Stimulated activated CD4-positive, alpha-beta T cell treated with anti-CD3 and anti-CD28 coated beads, Interleukin-15, amount 100 ng/mL, for 1 hour (primary cell): Measurements from ENCODE around the gene SRGAP3.

Experiments
- DNase-seq, 2 donors: peaks; one replicate each; pipeline ENCODE4 v3.0.0-alpha.2; 2020; ENCODE audit warnings: low read depth in 1 of 2, low spot score in 1 of 2

The SRGAP3 gene

DNA sequence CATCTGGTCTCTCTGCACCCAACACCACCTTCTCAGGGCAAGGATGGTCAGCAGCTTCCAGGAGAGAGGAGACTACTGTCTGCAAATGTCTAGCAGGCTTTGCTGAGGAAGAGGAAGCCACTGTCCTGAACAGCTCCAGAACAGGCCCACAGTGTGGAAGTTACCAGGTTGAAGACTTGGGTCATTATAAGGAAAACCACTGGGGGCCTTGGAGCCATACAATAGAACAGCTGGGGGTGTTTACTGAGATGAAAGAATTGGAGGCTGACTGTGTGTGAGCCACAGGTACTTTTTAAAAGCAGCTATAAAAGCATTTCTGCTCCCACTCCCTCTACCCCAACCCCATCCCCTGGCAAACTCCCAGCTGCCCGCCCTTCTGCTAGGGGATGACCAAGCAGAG lies 24.2 kb downstream of the SRGAP3 start:
- no peak for DNase-seq

DNA sequence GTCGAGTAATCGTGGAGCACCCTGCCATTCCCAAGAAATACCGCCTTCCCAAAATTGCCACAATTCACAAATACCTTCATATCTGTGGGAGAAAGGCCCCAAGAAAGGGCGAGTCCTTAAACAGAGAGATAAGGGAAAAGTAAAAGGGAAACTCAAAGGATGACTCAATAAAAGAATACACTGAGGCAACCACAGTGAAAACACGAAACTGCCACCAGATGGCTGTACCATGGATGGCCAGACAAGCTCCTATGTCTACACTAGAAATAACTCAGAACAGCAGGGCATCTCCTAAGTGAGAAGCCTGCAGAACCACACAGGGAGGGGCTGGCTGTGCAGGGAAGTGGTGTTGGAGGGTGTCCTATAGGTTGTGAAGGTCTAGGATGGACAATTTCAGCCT lies 25.0 kb downstream of the SRGAP3 start:
- no peak for DNase-seq

DNA sequence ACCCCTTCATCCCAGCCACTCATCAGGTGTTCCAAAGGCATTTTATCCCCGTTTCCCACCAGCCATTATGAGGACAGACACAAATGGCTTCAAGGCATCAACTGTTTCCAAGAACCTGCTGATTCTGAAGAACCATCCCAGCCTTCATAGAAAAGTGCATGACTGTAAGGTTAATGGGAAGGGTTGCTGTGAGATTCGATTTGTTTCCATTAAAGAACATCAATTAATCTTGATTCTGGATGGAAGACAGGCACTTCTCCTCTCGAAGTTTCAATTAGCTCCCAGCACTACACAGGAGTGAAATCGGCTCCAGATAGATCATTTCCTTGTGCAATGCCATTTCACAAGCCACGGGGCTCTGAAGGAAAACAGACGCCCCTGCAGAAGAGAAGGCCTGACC lies 25.8 kb downstream of the SRGAP3 start:
- no peak for DNase-seq

DNA sequence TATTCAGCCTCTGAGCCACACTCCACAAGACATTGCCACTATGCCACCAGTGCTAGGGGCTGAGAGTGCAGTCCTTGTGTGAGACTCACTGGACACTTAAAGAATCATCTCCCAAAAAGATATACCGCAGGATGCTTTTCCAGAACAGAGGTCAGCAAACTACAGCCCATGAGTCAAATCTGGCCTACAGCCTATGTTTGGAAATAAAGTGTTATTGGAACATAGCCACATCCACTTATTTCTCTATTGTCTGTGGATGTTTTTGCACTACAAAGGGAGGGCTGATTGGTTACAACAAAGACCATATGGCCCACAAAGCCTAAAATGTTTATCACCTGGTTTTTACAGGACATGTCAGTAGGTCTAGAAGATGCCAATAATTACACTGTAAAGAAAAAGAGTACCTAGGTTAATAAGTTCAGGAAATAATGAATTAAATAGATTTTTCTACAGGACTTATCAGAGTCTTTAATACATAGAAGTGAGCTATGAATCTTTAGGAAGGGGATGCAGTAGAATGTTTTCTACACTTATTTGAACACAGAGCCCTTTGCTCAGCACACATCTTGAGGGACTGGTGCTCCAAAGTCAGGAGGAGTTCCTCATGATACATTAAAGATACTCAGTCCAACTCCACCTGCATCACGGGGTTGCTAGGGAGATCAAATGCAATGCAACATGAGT lies 26.3 kb downstream of the SRGAP3 start:
- DNase-seq, result no peak

DNA sequence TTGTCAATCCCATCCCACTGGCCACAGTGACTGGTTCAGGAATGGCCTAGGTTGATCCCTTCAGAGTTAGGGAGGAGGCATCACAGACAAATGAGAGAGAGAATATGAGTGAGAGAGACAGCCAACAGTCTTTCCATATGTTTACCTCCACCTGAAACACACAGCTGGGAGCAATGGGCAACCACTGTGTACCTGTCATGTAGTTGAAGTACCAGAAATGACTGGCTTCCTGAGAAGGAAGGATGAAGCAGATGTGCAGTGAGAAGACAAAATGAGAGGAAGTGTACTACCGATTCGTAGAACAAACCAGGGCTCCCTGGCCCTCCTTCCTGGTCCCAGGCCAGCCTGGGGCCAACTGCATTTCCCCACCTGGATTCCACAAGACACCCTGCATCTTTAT lies 27.4 kb downstream of the SRGAP3 start:
- no peak for DNase-seq

DNA sequence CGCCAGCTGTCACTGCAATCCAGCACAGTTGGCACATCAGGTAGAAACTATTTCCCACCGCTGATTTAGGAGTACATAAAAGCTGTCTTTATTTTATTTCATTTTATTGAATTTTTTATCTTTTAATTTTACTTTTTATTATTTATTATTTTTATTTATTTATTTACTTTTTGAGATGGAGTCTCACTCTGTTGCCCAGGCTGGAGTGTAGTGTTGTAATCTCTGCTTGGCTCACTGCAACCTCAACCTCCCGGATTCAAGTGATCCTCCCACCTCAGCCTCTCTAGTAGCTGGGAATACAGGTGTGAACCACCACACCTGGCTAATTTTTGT lies 31.0 kb downstream of the SRGAP3 start:
- DNase-seq, result no peak

DNA sequence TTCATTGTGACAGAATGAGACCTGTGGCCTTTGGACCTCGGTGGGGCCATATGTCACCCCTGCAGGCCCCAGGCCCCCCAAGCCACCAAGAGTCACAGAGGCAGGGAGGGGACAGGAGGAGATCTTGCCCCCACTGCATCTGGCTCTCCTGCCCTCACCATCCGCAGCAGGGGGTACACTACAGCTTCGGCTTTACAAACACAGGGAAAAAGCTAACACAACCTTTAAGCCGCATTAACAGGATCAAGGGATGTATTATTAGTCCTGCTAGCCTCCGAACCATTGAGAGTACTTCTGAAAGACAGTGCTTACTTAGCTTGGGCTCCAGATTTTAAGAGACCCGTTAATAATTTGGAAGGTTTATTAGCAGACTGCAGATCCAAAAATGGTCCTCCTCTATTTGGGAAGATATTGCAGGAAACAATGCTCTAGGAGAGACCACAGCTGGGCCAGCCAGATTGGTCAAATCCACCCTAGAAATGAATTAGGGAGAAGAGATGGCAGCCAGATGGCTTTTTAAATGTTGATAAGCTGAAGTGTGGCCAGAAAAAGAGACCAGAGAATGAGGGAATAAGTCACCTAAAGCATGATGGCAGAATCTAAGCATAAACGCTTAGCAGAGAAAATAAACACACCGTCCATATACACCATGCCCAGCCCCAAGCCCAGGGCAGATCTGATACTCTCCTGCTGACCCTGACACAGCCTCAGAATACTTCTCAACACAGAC lies 31.5 kb downstream of the SRGAP3 start:
- no peak for DNase-seq

DNA sequence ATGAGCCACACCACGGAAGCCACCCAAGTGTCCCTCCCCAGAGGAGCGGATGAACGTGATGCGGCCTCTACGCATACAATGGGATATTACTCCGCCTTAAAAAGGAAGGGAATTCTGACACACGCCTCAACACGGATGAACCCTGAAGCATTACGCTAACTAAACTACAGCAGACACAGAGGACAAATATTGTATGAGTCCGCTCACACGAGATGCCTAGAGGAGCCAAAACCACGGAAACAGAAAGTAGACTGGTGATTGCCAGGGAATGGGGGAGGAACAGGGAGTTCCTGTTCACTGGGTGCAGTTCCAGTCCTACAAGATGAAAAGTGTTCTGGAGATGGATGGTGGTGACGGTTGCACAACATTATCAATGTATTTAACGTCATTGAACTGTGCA lies 32.7 kb downstream of the SRGAP3 start:
- DNase-seq, result no peak

DNA sequence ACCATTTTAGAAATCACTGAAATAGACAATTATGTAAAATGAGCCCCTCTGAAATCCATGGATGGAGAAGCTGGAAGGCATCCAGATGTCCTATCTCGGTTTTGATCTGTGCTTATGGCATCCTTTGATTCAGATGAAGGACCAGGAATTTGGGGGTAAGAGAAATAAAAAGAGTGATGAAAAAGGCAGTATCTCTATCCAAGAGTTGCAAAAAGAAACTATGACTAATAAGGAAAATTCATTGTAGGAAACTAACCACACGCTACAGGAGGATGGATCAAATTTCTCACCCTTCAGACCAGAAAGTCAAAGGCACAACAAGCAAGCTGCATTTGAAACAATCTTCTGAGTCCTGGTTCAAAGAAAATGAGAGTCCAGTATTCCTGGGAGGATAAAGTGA lies 34.8 kb downstream of the SRGAP3 start:
- DNase-seq, result no peak

DNA sequence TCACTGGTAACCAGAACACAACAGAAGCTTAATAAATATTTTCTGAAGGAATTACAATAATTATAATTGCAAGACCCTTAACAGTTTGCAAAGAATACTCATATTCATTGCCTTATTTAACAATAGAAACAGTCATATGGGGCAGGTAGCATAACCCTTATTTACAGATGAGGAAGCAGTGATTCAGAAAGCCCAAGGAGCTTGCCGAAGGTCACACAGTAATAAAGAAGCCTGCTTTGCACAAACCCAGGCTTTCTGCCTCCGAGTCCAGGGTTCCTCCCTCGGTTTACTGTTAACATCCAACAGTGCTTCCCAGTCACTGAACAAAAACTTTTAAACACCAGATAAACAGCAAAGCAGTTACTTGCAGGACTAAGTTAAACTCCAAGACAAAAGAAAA lies 35.3 kb downstream of the SRGAP3 start:
- DNase-seq, result no peak

DNA sequence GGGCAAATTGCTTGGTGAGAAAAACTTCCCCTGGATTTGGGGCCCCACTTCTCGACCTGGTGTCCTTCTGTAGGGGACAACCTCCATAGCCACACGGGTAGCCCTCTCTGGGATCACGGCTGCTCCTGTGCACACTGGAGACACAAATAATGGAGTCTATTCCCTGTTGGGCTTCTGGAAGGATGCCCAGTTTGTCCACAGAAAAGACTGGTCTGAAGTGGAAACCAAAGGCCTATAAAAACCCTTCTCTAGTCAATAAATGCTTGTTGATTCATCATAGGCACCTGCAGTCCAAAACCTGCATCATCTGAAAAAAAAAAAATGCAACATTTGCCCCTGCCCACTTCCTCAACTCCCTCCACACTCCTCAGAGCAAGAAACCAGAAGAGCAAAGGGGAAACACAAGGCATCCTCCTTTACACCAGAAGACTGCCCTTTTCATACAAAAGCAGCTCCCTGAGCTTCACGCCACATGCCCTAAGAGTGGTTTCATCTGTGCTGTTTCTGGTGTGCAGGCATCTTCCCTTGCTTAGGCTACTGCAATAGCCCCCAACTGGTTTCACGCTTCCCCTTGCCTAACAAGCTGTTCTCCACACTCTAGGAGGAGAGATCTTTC lies 36.3 kb downstream of the SRGAP3 start:
- no peak for DNase-seq

DNA sequence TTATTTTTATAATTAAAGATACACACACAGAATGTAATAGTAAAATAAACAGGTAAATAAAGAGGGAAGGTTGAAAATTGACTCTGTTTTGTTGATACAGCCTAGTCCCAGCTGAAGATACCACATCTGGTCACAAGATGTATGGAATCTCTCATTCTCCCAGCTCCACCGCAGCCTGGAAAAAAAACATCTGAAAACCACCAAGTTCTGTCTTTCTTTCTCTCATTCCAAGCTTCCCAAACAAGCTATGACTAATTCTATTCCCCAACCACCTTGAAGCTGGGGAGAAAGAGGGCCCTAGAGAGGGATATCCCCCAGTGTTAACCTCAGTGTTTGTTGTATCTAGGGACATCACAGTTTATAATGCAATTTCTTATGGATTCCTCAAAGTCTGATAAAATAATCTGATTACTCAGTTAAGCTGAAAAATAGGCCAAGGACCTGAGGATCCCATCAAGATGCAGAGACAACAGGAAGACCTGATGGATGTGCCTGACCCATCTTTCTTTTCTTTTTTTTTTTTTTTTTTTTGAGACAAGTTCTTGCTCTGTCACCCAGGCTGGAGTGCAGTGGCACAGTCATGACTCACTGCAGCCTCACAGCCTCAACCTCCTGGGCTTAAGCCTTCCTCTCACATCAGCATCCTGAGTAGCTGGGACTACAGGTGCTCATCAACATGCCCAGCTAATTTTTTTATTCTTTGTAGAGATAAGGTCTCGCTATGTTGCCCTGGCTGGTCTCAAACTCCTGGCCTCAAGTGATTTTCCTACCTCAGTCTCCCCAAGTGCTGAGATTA lies 38.1 kb downstream of the SRGAP3 start:
- no peak for DNase-seq

DNA sequence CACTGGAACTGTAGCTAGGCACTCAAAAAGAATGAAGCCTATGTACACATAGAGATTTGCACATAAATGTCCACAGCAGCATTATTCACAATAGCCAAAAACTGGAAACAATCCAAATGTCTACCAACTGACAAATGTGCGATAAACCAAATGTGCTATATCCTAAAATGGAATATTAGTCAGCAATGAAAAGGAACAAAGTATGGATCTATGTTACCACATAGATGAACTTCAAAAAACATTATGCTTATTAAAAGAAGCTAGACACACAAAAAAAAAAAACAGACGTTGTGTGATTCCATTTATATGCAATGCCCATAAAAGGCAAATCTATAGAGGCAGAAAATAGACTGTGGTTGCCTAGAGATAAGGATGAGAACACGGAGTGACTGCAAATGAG lies 39.7 kb downstream of the SRGAP3 start:
- DNase-seq, result no peak

DNA sequence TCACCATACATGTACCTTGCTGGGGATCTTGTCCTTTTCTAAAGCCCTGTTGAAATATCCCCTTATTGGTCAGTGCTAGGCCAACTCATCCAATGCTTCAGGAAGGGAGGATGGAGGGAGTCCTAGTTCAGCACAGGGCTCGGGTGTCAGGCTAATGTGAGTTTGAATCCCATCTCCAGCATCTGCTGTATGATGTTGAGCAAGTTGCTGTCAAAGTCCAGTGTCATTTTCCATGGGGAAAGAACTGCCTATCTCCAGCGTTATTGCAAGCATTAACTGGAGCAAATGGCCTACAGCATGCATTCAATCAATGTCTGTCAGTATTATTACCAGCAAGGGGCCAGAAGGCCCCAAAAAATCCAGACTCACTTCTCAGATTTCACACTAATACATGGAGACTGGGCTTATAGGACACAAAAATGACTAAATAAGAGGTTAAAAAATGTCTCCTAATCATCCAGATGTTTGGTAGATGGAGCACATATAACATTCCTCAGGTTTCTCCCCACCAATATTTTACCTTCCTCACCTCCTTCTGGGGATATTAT lies 40.8 kb downstream of the SRGAP3 start:
- no peak for DNase-seq

DNA sequence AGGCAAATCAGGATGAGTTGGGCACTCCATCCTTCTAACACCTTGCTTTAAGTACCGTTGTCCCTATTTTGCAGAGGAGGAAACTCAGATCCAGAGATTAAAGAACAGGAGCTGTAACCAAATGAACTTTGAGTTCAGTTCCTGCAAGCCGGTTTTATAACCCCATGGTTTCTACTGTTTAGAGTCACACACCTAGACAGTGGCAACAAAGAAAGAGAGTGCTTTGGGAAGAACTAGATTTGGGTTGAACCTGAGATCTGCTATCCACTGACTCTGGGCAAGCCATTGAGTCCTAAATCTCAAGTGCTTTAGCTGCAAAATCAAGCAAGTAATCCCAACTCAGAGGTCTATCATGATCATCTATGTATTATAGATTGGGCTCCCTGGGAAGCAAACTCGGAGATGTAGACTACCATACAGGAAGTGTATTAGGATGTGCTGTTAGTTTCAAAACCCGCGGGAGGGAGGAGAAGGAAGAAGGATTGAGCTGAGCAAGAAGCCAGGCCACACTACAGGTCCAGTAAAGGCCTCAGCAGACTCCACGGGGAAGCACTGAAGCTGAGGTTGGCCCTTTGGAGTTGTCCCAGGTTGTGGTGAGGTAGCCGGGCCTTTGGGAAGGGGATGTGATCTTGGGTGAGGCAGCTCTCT lies 42.2 kb downstream of the SRGAP3 start:
- DNase-seq, result no peak

DNA sequence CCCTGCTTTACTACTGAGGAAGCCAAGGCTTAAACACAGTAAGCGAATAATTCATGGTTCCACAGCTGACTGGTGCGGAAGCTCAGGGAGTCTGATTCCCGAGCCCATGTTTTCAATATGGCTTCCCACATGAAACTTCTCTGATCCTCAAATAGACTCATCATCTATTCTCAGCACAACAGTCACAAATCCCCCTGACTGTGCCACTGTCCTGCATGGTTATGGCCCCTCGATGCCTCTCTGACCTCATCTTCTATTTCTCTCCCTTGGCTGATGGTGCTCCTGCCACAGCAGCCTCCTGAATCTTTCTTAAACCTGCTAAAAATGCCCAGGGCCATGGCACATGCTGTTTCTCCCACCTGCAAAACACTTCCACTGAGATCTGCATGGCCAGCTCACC lies 43.2 kb downstream of the SRGAP3 start:
- DNase-seq, result no peak

DNA sequence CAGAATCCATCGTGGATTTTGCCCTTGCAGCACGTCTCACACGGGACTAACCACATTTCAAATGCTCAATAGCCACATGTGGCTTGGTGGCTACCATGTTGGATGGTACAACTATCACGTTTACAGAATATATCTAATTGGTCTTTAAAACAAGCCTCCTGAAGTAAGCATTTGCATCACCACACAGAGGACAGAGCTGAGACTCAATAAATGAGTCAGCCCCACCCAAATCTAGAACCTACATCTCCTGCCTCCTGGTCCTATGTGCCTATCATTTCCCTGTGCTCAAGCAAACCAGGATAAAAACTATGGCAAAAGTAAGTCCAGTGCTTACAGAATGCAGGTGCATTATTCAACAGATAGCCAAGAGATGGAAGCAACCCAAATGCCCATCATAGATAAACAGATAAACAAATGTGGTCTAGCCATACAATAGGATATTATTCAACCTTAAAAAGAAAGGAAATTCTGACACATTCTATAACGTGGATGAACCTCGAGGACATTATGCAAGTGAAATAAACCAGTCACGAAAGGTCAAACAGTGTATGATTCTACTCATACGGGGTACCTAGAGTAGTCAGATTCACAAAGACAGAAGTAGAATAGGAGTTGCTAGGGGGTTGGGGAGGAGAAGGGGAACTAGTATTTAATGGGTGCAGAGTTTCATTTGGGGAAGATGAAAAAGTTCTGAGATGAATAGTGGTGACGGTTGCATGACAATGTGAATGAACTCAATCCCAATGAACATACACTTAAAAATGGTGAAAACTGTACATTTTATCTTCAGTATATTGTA lies 43.9 kb downstream of the SRGAP3 start:
- no peak for DNase-seq

DNA sequence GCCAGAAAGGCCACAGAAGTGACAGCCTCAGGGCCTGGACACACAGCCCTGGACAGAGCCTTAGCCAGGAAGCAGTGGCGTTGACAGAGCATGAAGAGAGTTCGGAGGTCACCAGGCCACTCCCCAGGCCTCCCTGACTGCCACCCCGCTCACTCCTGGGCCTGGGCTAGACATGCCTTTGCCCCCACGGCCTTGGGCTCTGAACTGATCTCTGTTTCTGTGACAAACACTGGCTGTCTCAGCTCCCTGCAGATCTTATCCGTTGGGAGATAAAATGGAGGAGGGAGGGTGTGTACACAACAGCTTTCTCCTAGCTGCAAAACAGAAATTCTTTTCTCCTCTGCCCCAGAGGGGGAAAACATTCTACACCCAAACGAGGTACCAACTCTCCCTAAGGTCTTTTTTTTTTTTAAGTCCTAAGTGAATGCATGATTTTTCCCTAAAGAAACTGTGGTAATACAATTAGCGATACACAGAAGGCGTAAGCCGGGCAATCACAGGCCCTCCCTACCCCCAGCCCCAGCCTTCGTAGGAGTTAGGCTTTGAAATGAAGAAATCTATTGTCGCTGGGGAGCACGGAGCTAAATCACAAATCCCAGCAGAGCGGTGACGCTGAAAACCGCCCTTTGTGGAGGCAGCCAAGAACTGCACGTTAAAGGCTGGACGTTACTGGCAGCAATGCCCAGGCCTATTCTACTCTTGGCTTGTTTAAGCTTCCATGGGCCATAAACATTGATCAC lies 45.0 kb downstream of the SRGAP3 start:
- DNase-seq, result no peak

DNA sequence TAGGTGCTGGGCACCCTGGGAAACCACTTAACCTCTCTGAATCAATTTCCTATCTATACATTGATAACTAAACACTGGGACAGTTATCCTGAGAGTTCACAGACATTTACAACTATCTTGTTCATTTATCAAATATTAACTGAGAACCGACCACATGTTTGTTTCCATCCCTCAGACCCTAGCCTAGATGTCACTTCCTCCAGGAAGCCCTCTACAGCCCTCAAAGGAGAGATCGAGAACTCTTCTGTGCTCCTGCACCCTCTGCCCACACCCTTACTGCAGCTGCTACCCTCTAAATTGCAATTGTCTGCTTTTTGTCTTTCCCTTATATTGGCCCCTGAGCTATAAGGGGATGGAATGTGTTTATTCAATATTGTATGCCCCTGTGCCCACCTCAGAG lies 46.1 kb downstream of the SRGAP3 start:
- no peak for DNase-seq

DNA sequence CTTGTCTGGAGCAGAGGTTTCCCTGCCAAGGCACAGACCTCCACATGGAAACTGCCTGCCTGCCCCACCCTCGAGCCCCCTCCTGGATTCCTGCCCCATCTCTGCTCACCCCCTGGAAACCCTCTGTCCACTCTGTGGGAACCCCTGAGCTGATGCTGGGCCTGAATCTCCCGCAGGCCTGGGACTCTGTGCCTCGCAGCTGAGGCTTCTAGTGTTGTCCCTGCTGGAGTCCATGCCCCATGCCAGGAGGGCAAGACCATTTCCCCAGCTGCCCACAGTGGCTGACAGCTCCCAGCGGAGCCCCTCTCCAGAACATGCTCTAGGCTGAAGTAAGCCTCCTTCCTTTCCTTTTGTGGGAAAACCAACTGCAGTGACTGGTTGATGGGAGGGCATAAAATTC lies 46.9 kb downstream of the SRGAP3 start:
- no peak for DNase-seq
